ENCODE data around the gene LARGE1.

LARGE1 gene

GRCh38 chr22:33887173-33887572, 33.1 kb downstream of the LARGE1 start:
- DNase-seq (ENCODE audit: extremely low read depth in 1 of 2, low read depth in 1 of 2) = no peak

GRCh38 chr22:33886696-33887095, 33.6 kb downstream of the LARGE1 start:
- DNase-seq (ENCODE audit: extremely low read depth in 1 of 2, low read depth in 1 of 2) = no peak

GRCh38 chr22:33884829-33885228, 35.4 kb downstream of the LARGE1 start:
- no peak for DNase-seq (ENCODE audit: extremely low read depth in 1 of 2, low read depth in 1 of 2)

- no peak for DNase-seq (ENCODE audit: extremely low read depth in 1 of 2, low read depth in 1 of 2)
Observed at GRCh38 chr22:33883961-33884808, 36.1 kb downstream of the LARGE1 start.

- no peak for DNase-seq (ENCODE audit: extremely low read depth in 1 of 2, low read depth in 1 of 2)
Observed at GRCh38 chr22:33883561-33883960, 36.7 kb downstream of the LARGE1 start.

GRCh38 chr22:33882991-33883390, 37.3 kb downstream of the LARGE1 start:
- no peak for DNase-seq (ENCODE audit: extremely low read depth in 1 of 2, low read depth in 1 of 2)

- DNase-seq (ENCODE audit: extremely low read depth in 1 of 2, low read depth in 1 of 2) = no peak
Observed at GRCh38 chr22:33880986-33881385, 39.3 kb downstream of the LARGE1 start.

- no peak for DNase-seq (ENCODE audit: extremely low read depth in 1 of 2, low read depth in 1 of 2)
Observed at GRCh38 chr22:33879796-33880195, 40.5 kb downstream of the LARGE1 start.

- no peak for DNase-seq (ENCODE audit: extremely low read depth in 1 of 2, low read depth in 1 of 2)
Observed at GRCh38 chr22:33875316-33875715, 45.0 kb downstream of the LARGE1 start.

GRCh38 chr22:33874206-33874605, 46.1 kb downstream of the LARGE1 start:
- no peak for DNase-seq (ENCODE audit: extremely low read depth in 1 of 2, low read depth in 1 of 2)

GRCh38 chr22:33873666-33874065, 46.6 kb downstream of the LARGE1 start:
- no peak for DNase-seq (ENCODE audit: extremely low read depth in 1 of 2, low read depth in 1 of 2)

GRCh38 chr22:33873186-33873585, 47.1 kb downstream of the LARGE1 start:
- no peak for DNase-seq (ENCODE audit: extremely low read depth in 1 of 2, low read depth in 1 of 2)

- no peak for DNase-seq (ENCODE audit: extremely low read depth in 1 of 2, low read depth in 1 of 2)
Observed at GRCh38 chr22:33871935-33872334, 48.3 kb downstream of the LARGE1 start.

- DNase-seq (ENCODE audit: extremely low read depth in 1 of 2, low read depth in 1 of 2) = no peak
Observed at GRCh38 chr22:33869946-33870345, 50.3 kb downstream of the LARGE1 start.

GRCh38 chr22:33867971-33868370, 52.3 kb downstream of the LARGE1 start:
- DNase-seq (ENCODE audit: extremely low read depth in 1 of 2, low read depth in 1 of 2) = no peak

- DNase-seq (ENCODE audit: extremely low read depth in 1 of 2, low read depth in 1 of 2) = no peak
Observed at GRCh38 chr22:33867118-33867866, 53.0 kb downstream of the LARGE1 start.

GRCh38 chr22:33866511-33866910, 53.8 kb downstream of the LARGE1 start:
- no peak for DNase-seq (ENCODE audit: extremely low read depth in 1 of 2, low read depth in 1 of 2)

- no peak for DNase-seq (ENCODE audit: extremely low read depth in 1 of 2, low read depth in 1 of 2)
Observed at GRCh38 chr22:33865996-33866395, 54.3 kb downstream of the LARGE1 start.

- no peak for DNase-seq (ENCODE audit: extremely low read depth in 1 of 2, low read depth in 1 of 2)
Observed at GRCh38 chr22:33865248-33865647, 55.0 kb downstream of the LARGE1 start.

- no peak for DNase-seq (ENCODE audit: extremely low read depth in 1 of 2, low read depth in 1 of 2)
Observed at GRCh38 chr22:33864723-33865130, 55.5 kb downstream of the LARGE1 start.

- DNase-seq (ENCODE audit: extremely low read depth in 1 of 2, low read depth in 1 of 2) = no peak
Observed at GRCh38 chr22:33861216-33861875, 58.9 kb downstream of the LARGE1 start.

- DNase-seq (ENCODE audit: extremely low read depth in 1 of 2, low read depth in 1 of 2) = no peak
Observed at GRCh38 chr22:33860386-33860785, 59.9 kb downstream of the LARGE1 start.
